ENCODE data around the gene FAM98C. TPM values are rescaled to one million over a fixed set of nuclear protein-coding genes. Genes with fewer than 3 reads are reported as not detected.

FAM98C gene
- total RNA-seq, 4 donors from 2014 or later = 24.9 to 69.0 (median 50.3) TPM

DNA sequence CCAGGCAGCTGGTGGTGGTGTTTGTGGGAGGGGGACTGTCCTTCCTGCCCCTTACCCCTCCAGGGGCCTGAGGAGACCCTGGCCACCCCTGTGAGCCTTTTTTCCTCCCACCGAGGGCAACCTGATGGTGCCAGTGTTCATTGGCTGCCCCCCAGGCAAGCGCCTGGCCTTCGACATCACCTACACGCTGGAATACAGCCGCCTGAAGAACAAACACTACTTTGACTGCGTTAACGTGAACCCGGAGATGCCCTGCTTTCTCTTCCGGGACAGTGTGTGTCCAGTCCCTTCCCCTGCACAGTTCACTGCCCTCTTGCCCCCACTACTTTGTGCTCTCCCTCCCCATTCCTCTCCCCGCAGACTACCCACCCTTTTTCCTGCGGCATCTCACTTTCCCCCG lies 35.9 kb upstream of the FAM98C start:
- 48 to 55% methylated on average over 12 of the region's 12 CpGs for WGBS, 2 donors
- Histone ChIP-seq H3K9me3 (no peaks in the 10 kb centered on the region), H3K4me3 (no peak overlapping the region), H3K27ac (no peak overlapping the region), H3K4me1 (peaks cover 0 to 12% (median 10%) of the 10 kb centered on the region in 4 donors), H3K36me3 (no peaks in the 10 kb centered on the region), H3K27me3 (peaks cover 0 to 63% of the 10 kb centered on the region in 2 donors)
- TF ChIP-seq CTCF (IDR thresholded peaks at IDR 0.05) (no peak), POLR2A (IDR thresholded peaks at IDR 0.05) (no peak)
- DNase-seq (ENCODE audit: low spot score in 2 of 2) = no peak

DNA sequence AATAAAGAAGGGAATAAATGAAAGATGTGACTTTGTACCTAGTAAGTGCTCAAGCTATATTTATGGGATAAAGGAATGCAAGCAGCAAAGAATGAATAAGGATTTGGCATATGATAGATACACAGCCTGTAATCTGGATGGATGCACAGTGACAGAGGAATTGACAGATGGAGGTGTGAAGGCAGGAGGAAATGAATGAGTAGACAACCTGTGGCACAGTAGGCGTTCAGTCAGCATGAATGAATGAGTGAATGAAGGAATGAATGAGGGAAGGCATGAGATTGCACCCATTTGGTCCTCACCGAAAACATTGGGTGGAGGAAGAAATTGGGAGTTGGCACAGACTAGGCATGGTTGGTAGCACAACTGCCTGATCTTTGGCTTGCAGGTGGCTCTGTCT lies 33.3 kb upstream of the FAM98C start:
- Histone ChIP-seq H3K36me3 (no peaks in the 10 kb centered on the region), H3K27me3 (peaks cover 0 to 40% of the 10 kb centered on the region in 2 donors), H3K9me3 (no peaks in the 10 kb centered on the region), H3K4me1 (no peaks in the 10 kb centered on the region), H3K4me3 (no peak overlapping the region), H3K27ac (no peak overlapping the region)
- TF ChIP-seq CTCF (IDR thresholded peaks at IDR 0.05) (no peak), EP300 (IDR thresholded peaks at IDR 0.05) (no peak), POLR2A (IDR thresholded peaks at IDR 0.05) (no peak)
- DNase-seq (ENCODE audit: low spot score in 2 of 2) = no peak
- 85 to 89% methylated on average over 2 of the region's 2 CpGs for WGBS, 2 donors

DNA sequence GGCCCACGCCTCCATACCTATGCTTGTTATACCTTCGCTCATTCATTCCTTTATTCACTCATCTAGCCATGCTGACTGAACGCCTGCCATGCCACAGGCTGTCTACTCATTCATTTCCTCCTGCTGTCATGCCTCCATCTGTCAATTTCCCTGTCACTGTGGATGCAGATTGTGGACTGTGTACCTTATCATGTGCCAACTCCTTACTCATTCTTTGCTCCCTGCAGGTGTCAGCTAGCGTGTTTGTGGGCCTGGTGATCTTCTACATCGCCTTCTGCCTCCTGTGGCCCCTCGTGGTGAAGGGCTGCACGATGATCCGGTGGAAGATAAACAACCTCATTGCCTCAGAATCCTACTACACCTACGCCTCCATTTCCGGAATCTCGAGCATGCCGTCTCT lies 32.6 kb upstream of the FAM98C start:
- 72 to 75% methylated on average over 12 of the region's 12 CpGs for WGBS, 2 donors
- DNase-seq (ENCODE audit: low spot score in 2 of 2) = no peak
- Histone ChIP-seq H3K36me3 (no peaks in the 10 kb centered on the region), H3K9me3 (no peaks in the 10 kb centered on the region), H3K4me3 (no peak overlapping the region), H3K27me3 (peaks cover 0 to 33% of the 10 kb centered on the region in 2 donors), H3K27ac (no peak overlapping the region), H3K4me1 (peaks cover 0 to 2% (median under 1%) of the 10 kb centered on the region in 4 donors)
- TF ChIP-seq CTCF (IDR thresholded peaks at IDR 0.05) = no peak
- no peak for TF ChIP-seq EP300 (IDR thresholded peaks at IDR 0.05)
- no peak for TF ChIP-seq POLR2A (IDR thresholded peaks at IDR 0.05)

- H3K27me3 ChIP-seq = peaks cover 0 to 25% of the 10 kb centered on the region in 2 donors
- H3K36me3 ChIP-seq = peaks cover 0 to under 1% (median 0%) of the 10 kb centered on the region in 3 donors
- TF ChIP-seq CTCF (IDR thresholded peaks at IDR 0.05) (no peak), POLR2A (IDR thresholded peaks at IDR 0.05) (no peak), EP300 (IDR thresholded peaks at IDR 0.05) (no peak)
- no peak overlapping the region for H3K27ac ChIP-seq
- 81 to 87% methylated on average over 6 of the region's 6 CpGs for WGBS, 2 donors
- H3K4me3 ChIP-seq = no peak overlapping the region
- H3K4me1 ChIP-seq = peaks cover 0 to 10% (median 8%) of the 10 kb centered on the region in 4 donors
- H3K9me3 ChIP-seq = no peaks in the 10 kb centered on the region
- no peak for DNase-seq (ENCODE audit: low spot score in 2 of 2)
These were observed 31.8 kb upstream of the FAM98C start for GRCh38 chr19:38371081-38371480.

DNA sequence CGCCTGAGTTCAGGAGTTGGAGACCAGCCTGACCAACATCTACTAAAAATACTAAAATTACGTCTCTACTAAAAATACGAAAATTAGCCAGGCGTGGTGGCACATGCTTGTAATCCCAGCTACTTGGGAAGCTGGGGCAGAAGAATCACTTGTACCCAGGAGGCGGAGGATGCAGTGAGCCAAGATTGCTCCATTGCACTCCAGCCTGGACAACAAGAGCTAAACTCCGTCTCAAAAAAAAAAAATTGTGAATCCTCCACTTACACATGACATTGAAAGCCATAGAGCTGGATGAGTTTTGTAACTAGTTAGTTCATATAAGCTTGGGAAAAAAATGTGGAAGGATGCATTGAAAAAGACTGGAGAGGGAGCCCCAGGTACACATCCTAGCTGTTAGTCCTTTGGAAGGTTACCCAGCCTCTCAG lies 29.0 kb upstream of the FAM98C start:
- no peaks in the 10 kb centered on the region for H3K9me3 ChIP-seq
- no peaks in the 10 kb centered on the region for H3K27me3 ChIP-seq
- DNase-seq (ENCODE audit: low spot score in 2 of 2) = no peak
- peaks cover 0 to 25% (median 16%) of the 10 kb centered on the region in 4 donors for H3K4me1 ChIP-seq
- peak overlapping the region; percentile 28 to 97 (median 76) for H3K4me3 ChIP-seq
- H3K36me3 ChIP-seq = peaks cover 0 to 29% (median 0%) of the 10 kb centered on the region in 3 donors
- no peak for TF ChIP-seq CTCF (IDR thresholded peaks at IDR 0.05)
- no peak for TF ChIP-seq POLR2A (IDR thresholded peaks at IDR 0.05)
- no peak for TF ChIP-seq EP300 (IDR thresholded peaks at IDR 0.05)
- 68 to 72% methylated on average over 6 of the region's 6 CpGs for WGBS, 2 donors
- peak overlapping the region; percentile 67 to 94 (median 88) for H3K27ac ChIP-seq
